ENCODE data around the gene HMGCLL1.

The HMGCLL1 gene

DNA sequence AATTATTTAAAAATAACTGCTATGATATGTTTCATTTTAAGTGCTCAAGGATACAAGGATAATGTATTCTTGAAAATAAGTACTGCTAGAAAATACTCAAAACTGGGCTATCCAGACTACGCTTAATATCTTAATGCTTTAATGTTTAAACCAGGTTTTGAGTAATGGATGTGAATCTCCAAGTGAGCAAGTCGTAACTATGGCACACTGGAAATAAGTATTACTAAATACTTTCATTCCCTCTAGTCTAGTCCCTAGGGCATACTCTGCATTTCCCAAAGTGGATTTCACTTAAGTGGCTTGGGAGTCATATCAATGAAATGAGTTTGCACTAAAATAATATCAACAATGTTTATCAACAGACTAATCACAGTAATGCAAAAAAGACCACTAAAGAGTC, 48.1 kb downstream of the HMGCLL1 start:
- no peak for DNase-seq

DNA sequence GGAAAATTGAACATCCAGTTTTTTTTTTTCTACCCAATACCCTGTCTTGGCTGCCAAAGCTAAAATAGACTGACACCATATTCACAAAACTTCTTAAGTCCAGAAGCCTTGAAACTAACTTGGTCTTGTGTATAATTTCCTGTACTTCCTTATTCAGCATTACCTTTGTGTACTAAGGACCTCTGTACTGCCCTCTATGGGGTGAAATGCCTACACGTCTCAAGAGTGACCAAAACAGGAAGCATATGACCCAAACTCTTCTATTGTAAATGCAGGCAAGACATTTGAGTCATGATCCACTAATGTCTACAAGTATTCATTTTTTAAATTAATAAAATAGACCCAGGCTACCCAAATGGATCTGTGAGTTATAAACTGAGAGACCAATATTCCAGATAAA, 50.4 kb downstream of the HMGCLL1 start:
- DNase-seq = no peak

DNA sequence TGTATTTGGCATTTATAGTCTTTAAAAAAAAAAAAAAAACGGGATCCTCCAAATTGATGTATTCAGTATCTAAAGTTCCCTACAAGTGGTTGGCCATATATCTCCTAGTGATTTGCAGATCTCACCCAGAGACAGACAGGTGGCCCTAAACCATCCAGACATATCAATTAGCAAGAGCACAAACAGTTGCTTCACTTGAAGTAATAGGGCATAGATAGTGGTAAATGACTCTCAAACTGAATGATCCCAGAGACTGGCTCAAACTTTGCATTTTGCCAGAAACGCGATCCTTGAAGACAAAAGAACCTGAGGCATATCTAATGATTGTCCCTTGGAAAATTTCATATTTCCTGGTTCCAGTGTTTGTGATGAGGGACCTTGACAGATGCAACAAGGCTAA, 54.6 kb downstream of the HMGCLL1 start:
- DNase-seq = no peak

DNA sequence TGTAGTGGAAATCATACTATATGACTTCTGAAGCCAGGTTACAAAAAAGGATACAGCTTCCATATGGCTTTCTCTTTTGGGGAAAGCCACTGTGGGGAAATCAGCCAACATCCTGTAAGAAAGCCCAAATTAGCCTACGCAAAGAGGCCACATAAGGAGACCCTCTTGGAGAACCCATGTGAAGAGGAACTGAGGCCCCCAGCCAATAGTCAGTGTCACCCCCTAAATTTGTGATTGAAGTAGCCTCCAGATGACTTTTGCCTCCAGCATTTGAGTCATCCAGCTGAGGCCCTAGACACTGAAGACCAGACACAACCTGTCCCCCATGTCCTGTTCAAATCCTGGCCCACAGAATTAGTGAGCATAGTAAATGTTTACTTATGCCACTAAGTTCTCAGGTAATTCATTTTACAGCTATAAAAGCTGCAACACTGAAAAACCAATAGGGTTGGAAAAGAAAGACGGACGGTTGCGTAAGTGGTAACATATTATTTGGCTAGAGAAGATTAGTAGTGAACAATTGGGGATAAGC, 60.4 kb downstream of the HMGCLL1 start:
- no peak for DNase-seq

DNA sequence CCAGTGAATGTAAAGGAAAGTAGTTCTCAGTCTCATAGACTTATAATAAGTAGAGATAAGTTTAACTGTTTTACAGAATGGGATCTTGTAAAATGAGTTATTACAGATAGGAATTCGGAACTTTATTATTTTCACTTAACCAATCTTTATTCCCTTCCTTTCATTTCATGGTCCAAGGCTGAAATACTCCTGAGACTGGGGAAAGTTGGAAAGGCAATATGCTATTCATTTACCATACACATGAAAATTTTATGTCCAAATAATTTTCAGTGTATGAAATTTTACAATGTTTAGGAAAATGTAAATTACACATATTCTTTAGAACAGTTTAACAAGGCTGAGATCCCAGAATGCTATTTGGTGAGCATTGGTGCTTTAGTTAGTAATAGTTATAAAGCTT, 62.3 kb downstream of the HMGCLL1 start:
- no peak for DNase-seq

DNA sequence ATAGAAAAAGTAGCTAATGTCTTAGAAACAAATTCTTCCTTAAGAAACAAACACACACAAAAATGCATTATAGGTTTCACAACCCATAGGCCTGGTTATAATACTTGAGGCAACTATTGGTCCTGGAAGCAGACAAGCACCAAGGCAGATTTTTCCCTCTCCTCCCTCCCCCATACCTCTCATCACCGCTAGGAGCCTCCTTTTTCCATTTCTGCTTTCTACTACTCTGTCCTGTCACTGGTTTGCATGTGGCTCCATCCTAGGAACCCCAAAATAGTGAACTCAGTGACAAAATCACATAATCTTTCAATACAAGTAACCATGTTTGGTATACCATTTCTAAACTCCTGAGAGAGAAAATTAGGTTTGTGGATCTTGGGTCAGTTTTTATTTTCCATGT, 66.1 kb downstream of the HMGCLL1 start:
- no peak for DNase-seq

DNA sequence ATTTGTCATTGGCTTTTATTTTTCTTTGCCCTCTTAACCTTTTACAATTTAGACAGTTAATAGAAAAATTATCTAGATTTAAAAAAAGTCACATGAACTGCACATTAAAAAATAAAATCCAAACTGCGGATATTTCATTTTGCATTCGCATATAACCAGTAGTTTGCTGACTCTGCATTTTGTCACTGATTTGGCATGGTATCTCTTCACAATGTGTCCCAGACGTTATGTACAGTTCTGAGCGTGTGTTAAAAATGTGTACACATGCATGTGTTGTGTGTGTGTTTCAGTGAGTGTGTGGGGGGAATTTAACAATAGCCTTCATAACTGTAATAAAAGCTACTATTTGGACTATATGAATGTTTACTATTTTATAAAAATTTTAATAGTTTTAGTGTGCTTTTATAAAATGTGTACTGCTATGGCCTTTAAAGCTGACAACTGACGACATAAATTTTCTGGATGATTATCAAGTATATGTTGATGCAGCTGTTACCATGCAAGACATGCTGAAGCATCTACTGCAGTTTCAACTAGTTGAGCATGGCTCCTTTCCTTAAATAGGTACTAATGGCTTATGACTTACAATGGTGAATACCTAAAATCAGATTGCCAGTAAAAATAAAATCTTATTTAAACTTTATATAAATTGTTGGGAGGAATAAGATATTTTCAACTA, 67.7 kb downstream of the HMGCLL1 start:
- DNase-seq = no peak

DNA sequence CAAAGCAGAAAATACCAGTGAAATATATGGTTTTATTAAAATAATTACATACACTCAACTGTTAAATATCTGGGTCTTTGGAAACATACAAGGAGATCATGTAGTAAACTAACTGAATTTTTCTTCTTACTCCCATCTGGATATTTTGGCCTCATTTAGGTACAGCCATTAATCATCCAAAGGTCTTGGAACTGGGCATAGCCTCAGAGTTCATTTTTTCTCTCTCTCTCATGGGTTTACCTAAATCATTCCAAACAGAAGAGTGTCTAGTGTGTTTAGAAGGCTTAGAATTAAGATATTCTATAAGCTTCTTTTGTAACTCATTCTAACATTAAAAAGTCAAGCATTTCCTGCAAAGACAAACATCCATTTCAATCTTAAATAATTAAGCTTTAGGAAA, 79.4 kb downstream of the HMGCLL1 start:
- no peak for DNase-seq

DNA sequence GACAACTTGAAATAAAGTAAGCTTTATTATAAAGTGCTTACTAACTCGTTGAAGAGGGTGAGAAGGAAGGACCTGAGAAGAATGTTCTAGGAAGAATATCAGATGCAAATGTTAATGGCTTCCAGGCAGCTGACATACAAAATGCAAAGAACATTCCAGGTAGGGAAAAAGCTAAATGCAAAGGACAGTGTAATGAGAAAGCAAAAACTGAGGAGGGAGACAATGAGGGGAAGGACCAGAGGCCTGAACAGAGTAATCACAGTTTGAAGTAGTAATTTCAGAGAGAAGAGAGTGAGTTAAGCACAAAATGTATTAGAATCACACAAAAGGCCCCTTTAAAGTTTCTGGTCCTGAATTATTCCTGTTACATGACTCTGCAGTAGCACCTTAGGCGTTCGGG, 81.3 kb downstream of the HMGCLL1 start:
- DNase-seq = no peak

DNA sequence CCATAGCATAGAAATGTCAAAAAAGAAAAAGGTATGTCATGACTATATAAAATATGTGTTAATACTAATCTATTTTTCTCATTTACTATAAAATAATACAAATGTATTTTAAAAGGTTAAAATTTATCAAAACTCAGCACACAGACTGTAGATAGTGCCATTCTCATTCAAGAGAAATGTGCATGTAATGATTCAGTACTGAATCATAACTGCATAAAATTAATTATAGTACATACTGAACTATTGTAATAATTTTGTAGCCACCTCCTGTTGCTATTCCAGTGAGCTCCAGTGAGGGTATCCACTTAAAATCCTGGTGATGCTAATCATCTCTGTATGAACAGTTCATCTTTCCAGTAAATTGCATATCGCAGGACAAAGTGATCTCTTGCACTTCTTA, 82.8 kb downstream of the HMGCLL1 start:
- no peak for DNase-seq

DNA sequence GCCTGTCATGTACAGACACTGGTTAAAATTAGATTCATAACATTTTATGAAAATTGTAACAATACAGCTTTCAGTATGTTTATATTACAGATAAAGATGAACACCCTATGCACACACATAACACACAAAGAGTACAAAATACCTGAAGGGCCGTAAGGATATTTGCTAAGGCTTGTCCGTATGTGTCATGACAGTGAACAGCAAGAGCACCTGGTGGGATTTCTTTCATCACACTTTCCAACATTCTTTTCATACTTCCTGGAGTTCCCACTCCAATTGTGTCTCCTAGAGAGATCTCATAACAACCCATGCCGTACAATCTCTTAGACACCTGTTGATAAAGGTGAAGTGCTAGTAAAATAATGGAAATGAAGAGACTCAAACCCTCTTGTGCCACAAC, 83.7 kb downstream of the HMGCLL1 start:
- no peak for DNase-seq

DNA sequence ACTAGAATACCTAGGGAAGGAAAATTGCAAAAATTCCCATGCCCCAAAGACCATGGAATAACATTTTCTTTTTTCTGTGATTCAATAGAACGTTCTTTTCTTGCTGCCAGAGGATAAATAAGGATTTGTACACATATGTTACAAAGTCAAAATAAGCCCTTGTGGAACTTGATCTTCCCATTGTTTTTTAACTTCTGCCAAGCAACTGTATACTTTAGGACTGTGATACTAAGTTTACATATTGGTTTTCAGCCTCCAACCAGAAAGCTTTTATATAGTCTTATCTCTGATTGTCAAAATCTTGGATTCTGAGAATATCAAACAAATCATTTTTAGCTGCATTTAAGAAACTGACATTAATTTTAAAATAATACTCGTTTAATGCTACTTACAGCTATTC, 84.6 kb downstream of the HMGCLL1 start:
- DNase-seq = no peak

DNA sequence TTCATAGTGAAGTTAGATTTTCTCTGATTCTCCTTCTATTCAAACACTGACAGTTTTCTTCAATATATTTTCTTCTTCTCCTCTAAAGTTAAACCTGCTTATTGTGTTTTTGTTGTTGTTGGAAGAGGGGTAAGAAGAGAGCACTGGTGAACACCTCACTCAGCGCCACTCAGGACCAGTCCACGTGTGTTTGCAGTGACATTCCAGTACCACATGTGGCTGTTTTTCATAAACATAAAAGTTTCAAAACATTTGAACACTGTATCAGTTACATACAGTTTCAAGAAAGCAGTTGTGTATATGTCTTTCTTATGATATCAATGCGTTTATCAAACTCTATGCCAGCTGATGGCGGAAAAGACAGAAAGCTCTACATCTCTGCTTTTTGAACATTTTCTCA, 86.7 kb downstream of the HMGCLL1 start:
- DNase-seq = no peak

DNA sequence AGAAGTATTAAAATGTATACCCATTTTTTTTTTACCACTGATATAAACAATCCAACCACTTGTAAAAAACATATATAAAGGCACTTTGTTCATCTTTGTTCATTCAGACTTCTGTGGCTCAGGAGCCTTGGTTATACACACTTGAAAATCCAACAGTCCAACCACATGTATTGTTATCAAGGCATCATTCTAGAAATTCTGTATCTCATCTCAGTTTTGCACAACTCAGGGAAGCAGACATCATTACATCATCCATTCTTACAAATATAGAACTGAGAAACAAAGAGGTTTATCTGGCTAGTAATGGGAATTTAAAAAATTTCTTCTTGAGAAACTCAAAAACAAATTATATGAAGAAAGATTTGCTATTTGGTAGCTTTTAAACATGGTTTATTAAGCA, 88.1 kb downstream of the HMGCLL1 start:
- no peak for DNase-seq

DNA sequence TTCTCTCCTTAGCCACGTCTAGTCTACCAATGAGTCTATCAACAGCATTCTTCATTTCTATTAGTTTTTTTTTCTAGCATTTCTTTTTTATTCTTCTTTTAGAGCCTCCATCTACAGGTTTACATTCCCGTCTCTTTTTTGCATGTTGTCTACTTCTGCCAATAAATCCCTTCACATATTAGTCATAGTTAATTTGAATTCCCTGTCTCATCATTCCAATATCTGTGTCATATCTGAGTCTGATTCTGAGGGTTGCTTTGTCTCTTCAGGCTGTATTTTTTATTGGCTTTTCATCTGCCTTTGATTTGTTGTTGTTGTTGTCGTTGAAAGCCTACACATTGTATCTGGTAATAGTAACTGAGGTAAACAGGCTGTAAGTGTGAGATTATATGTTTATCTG, 104.6 kb downstream of the HMGCLL1 start:
- DNase-seq = no peak

DNA sequence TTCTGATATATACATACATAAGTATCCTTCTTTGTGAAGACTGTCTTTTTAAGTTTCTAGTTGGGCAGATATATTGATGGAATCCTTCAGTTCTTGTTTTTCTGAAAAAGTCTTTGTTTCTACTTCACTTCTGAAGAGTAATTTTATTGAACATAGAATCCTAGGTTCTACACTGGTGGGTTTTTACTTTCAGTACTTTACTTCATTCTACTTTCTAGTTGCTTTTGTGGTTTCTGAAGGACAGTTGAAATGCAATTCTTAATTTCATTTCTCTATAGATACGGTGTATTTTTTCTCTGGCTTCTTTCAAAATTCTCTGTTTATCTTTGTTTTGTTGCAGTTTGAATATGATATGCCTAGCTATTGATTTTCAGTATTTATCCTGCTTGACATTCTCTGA, 105.3 kb downstream of the HMGCLL1 start:
- DNase-seq = no peak

DNA sequence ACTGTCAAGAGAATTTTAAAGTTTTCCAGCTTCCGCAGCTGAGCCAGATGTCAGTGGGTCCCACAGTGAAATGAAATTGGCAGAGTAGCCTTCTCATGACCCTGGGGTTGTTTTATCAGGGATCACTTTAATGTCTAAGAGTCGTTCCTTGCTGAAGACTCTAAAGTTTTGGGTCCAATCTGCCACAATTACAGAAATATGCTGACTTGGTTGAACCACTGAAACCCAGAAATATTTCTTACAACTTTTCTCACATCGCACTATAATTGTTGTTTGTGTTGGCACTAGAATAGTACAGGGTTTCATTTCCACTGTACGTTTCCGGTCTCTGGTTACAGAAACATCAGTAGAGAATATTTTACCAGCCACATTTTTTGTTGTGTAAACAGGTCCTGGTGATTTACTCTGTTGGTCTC, 109.0 kb downstream of the HMGCLL1 start:
- DNase-seq = no peak

DNA sequence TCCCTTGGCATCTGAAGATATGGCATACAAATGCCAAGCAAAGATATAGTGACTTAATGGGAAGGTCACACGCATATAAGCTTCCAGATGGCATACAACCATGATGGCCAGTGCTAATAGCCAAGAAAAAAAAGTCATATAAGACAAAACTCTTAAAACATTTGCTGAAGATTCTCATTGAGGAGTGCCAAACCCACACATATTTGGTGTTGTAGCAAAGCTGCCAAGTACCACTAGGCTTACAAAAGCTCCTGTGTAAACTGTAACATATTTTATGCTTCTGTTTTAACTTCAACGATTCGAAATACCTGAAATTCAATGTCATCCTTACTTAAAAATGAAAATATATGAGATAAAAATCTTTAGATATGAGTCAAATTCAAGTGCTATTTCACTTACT, 123.0 kb downstream of the HMGCLL1 start:
- DNase-seq = no peak

DNA sequence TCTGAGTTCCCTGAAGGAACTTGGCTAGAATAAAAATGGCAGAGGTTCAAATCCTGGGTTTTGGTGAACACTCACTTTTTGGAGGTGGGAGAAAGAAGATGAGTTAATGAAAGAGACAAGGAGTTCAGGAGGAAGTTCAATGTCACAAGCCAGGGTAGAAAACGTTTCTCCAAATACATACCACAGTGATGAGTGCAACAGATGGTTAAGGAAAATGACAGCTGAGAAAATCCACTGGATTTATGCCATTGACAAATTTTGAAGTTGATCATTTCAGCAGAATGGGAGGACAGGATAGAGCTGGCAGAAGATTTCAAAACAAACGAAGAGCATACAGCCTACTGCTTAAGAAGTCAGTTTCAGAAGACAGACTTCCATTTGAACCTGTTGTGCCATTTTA, 129.0 kb downstream of the HMGCLL1 start:
- no peak for DNase-seq

DNA sequence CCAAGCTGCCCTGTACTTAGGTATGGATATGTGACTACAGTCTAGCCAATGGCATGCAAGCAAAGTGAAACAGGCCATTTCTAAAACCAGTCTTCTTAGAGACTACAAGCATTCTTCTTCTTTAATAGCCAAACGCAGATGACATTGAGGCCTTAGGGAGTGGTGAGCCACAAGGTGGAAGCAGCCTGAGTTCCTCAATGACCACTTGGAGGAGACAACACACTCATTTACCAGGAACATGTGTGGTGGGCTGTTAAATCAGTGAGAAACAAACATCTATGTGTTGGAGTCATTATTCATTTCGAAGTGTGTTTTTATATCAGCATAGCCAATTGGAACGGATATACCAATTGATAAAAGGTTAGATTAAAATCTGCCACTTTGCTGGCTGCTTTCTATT, 129.8 kb downstream of the HMGCLL1 start:
- no peak for DNase-seq

DNA sequence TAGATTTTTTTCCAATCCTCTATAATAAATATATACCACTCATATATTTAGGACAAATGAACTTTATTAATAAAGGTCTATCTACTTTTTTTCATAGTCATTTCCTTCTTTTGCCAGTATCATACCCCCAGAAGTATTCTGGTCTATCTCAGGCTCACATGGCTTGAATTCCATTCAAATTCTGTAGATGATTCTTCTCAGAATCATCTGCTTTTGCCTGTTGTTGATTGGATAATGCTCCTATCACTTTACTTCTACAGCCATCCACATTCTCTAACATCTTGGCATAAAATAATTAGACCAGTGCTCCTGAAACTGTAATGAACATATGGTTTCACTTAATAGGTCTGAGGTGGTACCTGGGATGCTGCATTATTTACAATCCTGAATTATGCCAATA, 130.5 kb downstream of the HMGCLL1 start:
- no peak for DNase-seq

DNA sequence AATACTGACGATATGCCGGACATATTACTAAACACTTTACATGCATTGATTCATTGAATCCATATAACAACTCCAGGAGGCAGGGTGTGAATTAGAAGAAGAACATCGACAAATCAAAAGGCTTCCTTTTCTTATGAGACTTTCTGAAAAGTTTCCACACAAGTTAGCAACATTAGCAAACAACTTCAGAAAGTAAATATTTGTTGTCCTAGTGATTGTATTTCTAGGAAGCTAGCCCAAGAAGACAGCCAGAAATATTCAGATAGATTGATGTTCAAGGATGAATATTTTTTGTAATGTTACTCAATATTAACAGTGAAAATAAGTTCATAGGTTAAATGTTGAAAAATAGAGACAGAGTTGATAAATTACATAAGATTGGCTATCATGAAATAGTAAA, 131.1 kb downstream of the HMGCLL1 start:
- DNase-seq = no peak

DNA sequence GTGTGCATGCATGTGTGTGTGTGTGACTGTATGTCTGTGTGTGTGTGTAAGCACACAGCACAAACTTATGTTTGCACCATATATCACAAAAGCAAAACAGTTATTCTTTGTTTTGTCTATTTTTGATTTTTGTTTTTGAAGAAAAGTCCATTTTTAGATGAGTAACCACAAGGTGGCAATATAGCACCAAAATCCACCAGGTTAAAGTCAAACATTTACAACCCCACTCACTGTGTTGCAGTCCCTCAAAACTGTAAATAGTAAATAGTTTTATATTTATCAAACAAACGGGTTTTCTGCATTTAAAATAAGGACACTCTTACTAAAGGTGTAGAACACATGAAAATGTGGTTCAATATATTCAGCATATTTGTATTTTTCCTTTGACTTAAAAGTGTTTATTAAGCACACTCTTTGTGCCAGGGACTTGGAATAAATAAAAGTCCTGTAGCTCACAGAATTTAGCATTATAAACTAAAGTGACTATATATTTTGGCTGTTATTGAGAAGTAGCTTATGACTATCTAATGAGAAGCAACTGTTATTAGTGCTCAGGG, 133.3 kb downstream of the HMGCLL1 start:
- DNase-seq = peak; percentile 71

DNA sequence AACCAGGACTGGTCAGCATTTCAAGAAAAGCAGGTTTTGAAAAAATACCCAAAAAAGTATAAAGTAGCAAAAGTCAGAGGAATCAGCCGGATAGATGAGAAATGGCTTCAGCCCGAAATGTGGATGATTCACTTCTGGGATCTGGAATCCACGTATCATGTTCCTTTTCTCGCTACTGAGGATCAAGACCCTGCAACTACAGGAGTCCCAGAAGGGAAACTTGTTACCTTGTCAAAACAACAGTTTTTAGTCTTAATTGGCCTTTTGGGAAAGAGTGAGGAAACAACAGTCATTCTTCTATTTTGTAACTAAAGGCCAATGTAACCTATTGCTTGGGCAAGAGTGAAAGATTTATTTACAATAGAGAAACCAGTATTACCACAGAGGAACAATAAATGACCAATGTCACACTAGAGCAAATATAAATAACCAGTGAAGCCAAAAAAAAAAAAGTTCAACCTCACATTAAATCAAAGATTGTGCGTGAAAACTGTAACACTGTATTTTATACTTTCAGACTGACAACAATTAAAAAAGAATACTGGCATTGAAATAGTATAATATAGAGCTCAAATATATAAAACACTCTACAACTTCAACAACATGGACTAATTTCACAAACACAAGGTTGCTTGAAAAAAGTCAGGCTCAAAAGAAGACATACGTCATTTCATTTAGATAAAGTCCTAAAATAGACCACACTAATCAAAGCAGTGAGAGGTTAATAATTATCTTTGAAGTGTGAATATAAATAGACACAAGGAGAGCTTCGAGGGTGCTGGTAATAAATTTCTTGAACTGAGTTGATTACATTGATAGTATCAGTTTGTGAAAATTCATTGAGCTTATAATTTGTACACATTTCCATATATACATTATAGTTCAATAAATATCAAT, 135.5 kb downstream of the HMGCLL1 start:
- DNase-seq = no peak
